HEK293 (cell line): ENCODE results near the gene NUMB.
A peak's percentile ranks its signal among the peaks of the same experiment; 100 is the strongest.

Source experiments
- CTCF ChIA-PET: fragments of 350-600 bp; formaldehyde crosslinking; extraction: SDS; loops from one replicate; lab custom pipeline; 2021; ENCODE audit warnings: antibody characterized with exemption; lab: Yijun Ruan, JAX
- POLR2A ChIA-PET: fragments of 300-600 bp; formaldehyde crosslinking; extraction: SDS; loops from one replicate; lab custom pipeline; 2020; ENCODE audit warnings: antibody characterized with exemption, inconsistent platforms; lab: Yijun Ruan, JAX
- H3K27ac ChIP-seq: fragments of 200-500 bp; sonication (Bioruptor generic); 2 replicates; pipeline ENCODE4 v1.5.1; 2014; ENCODE audit warnings: low read depth, low read length, control low read depth, inconsistent platforms; ENCODE audit errors: extremely low read depth
- H3K36me3 ChIP-seq, 2 experiments: fragments of 200-500 bp in 1 of 2; sonication (Bioruptor generic) in 1 of 2; 1 replicate in 1 of 2; 2 replicates in 1 of 2; pipeline ENCODE4 v1.5.1; 2014 to 2017; ENCODE audit warnings: inconsistent platforms in 2 of 2, low read length in 2 of 2; ENCODE audit not compliant: control insufficient read depth in 2 of 2, insufficient read depth in 1 of 2
- H3K4me1 ChIP-seq: fragments of 200-500 bp; sonication (Bioruptor generic); 2 replicates; pipeline ENCODE4 v1.5.1; 2014; ENCODE audit warnings: mild to moderate bottlenecking, low read length, inconsistent platforms; ENCODE audit not compliant: control insufficient read depth, insufficient read depth
- H3K4me3 ChIP-seq: 2 replicates; pipeline ENCODE4 v1.5.1; 2011; ENCODE audit warnings: low read depth, mild to moderate bottlenecking, control low read depth, low read length, moderate library complexity
- H3K9me3 ChIP-seq: fragments of 200-500 bp; sonication (Bioruptor generic); 2 replicates; pipeline ENCODE4 v1.5.1; 2014; ENCODE audit warnings: low read depth, low read length, inconsistent platforms; ENCODE audit not compliant: control insufficient read depth, insufficient read depth
- HIC1 ChIP-seq: fragments of 450-650 bp; formaldehyde crosslinking; IDR thresholded peaks from 2 replicates; pipeline ENCODE4 v1.5.1; 2016; ENCODE audit warnings: missing biosample characterization, missing genetic modification characterization
- KLF16 ChIP-seq: fragments of 450-650 bp; formaldehyde crosslinking; IDR thresholded peaks from 2 replicates; pipeline ENCODE4 v1.5.1; 2017; ENCODE audit warnings: missing biosample characterization, missing genetic modification characterization
- KLF9 ChIP-seq: fragments of 450-650 bp; formaldehyde crosslinking; IDR thresholded peaks from 2 replicates; pipeline ENCODE4 v1.5.1; 2016; ENCODE audit warnings: missing biosample characterization, missing genetic modification characterization, low read depth
- MEIS1 ChIP-seq: sonication (generic); formaldehyde crosslinking; IDR thresholded peaks from 2 replicates; pipeline ENCODE4 v1.8.1; 2022; ENCODE audit warnings: missing genetic modification reagents, mild to moderate bottlenecking, borderline replicate concordance
- PBX3 ChIP-seq: sonication (generic); formaldehyde crosslinking; IDR thresholded peaks from 2 replicates; pipeline ENCODE4 v1.8.1; 2022; ENCODE audit warnings: mild to moderate bottlenecking, moderate library complexity, missing genetic modification reagents
- PRDM1 ChIP-seq: fragments of 450-650 bp; formaldehyde crosslinking; IDR thresholded peaks from 2 replicates; pipeline ENCODE4; 2016; ENCODE audit warnings: missing biosample characterization, missing genetic modification characterization
- PRDM4 ChIP-seq: fragments of 450-650 bp; formaldehyde crosslinking; IDR thresholded peaks from 2 replicates; pipeline ENCODE4 v1.5.1; 2017; ENCODE audit warnings: missing biosample characterization, missing genetic modification characterization
- ZBTB49 ChIP-seq: fragments of 450-650 bp; formaldehyde crosslinking; IDR thresholded peaks from 2 replicates; pipeline ENCODE4 v1.5.1; 2016; ENCODE audit warnings: missing biosample characterization, missing genetic modification characterization, low read depth
- ZNF132 ChIP-seq: fragments of 450-650 bp; formaldehyde crosslinking; IDR thresholded peaks from 2 replicates; pipeline ENCODE4 v1.5.1; 2017; ENCODE audit warnings: missing biosample characterization, missing genetic modification characterization, borderline replicate concordance
- ZNF157 ChIP-seq: fragments of 450-650 bp; formaldehyde crosslinking; IDR thresholded peaks from 2 replicates; pipeline ENCODE4 v1.5.1; 2016; ENCODE audit warnings: missing biosample characterization, missing genetic modification characterization
- ZNF169 ChIP-seq: fragments of 450-650 bp; formaldehyde crosslinking; IDR thresholded peaks from 2 replicates; pipeline ENCODE4 v1.5.1; 2016; ENCODE audit warnings: missing biosample characterization, missing genetic modification characterization
- ZNF311 ChIP-seq: fragments of 450-650 bp; formaldehyde crosslinking; IDR thresholded peaks from 2 replicates; pipeline ENCODE4 v1.5.1; 2017; ENCODE audit warnings: missing biosample characterization, missing genetic modification characterization, borderline replicate concordance
- ZNF341 ChIP-seq: fragments of 450-650 bp; formaldehyde crosslinking; IDR thresholded peaks from 2 replicates; pipeline ENCODE4; 2016; ENCODE audit warnings: low read depth, missing biosample characterization, missing genetic modification characterization
- ZNF670 ChIP-seq: fragments of 450-650 bp; formaldehyde crosslinking; IDR thresholded peaks from 2 replicates; pipeline ENCODE4 v1.5.1; 2016; ENCODE audit warnings: missing biosample characterization, missing genetic modification characterization, low read depth

Gene NUMB

GRCh38 chr14:73477618-73478266, 19.4 kb upstream of the NUMB start:
- Histone ChIP-seq H3K36me3 (no peaks in the 10 kb centered on the region), H3K4me1 (no peaks in the 10 kb centered on the region), H3K27ac (no peak overlapping the region), H3K4me3 (no peak overlapping the region), H3K9me3 (no peaks in the 10 kb centered on the region)
- CTCF ChIA-PET: interaction anchor here (1.9 kb wide), 1 partner anchor 183 kb away, joined by 10 read pairs; no protein-coding TSS in a partner anchor
- POLR2A ChIA-PET: interaction anchor here (1.6 kb wide), 1 partner anchor 13 kb away, joined by 4 read pairs; the partner anchor contains the start of gene RIOX1
- no peak for TF ChIP-seq ZNF311
- TF ChIP-seq KLF9 (tag by site-specific recombination): no peak
- no peak for TF ChIP-seq MEIS1 (CRISPR knock-in tag)
- TF ChIP-seq KLF16 (tag by site-specific recombination): no peak
- no peak for TF ChIP-seq ZNF169
- TF ChIP-seq ZNF157: no peak
- no peak for TF ChIP-seq ZBTB49 (tag by site-specific recombination)
- no peak for TF ChIP-seq PBX3 (CRISPR knock-in tag)
- no peak for TF ChIP-seq ZNF341 (tag by site-specific recombination)
- no peak for TF ChIP-seq ZNF132
- no peak for TF ChIP-seq PRDM4 (tag by site-specific recombination)
- TF ChIP-seq ZNF670 (tag by site-specific recombination): no peak

- no peak overlapping the region for H3K4me3 ChIP-seq
- peak; percentile 47; the same call in 1 of the 2 replicates for TF ChIP-seq PRDM1
- no peak for TF ChIP-seq HIC1 (tag by site-specific recombination)
- POLR2A ChIA-PET: no interaction called here
Measured at GRCh38 chr14:73476451-73476931, 18.1 kb upstream of the NUMB start.

More at GRCh38 chr14:73476451-73476931, 18.1 kb upstream of the NUMB start:
- Histone ChIP-seq H3K4me1 (no peaks in the 10 kb centered on the region), H3K9me3 (no peaks in the 10 kb centered on the region), H3K36me3 (no peaks in the 10 kb centered on the region), H3K27ac (no peak overlapping the region)
- CTCF ChIA-PET: interaction anchor here (0.6 kb wide), 1 partner anchor 182 kb away, joined by 8 read pairs; no protein-coding TSS in a partner anchor
